ENCODE results near the gene CRB1.

- TF ChIP-seq EZH2phosphoT487 (IDR thresholded peaks at IDR 0.05; ENCODE audit: borderline replicate concordance) (no peak), CTCF (conservative IDR thresholded peaks at IDR 0.05; ENCODE audit: low read length) (no peak)
Measured at GRCh38 chr1:197415221-197415620, 147.2 kb downstream of the CRB1 start.

All from Loucy (cell line).